Stimulated activated CD8-positive, alpha-beta memory T cell treated with anti-CD3 and anti-CD28 coated beads, Interleukin-15, amount 100 ng/mL, for 1 hour (primary cell): Measurements from ENCODE around the gene RRP15.
A peak's percentile ranks its signal among the peaks of the same experiment; 100 is the strongest.

Experiments
- DNase-seq: peaks from one replicate; pipeline ENCODE4 v3.0.0-alpha.2; 2020; ENCODE audit warnings: low read depth

The RRP15 gene

GRCh38 chr1:218284917-218285635, at the start of gene RRP15:
RRP15 (plus strand) TSS chr1:218285293; CDS start chr1:218285317, 24 bp downstream.
- DNase-seq = peak; percentile 76

- DNase-seq = no peak
These were observed 42.9 kb upstream of the RRP15 start for GRCh38 chr1:218242171-218242570.

GRCh38 chr1:218247339-218247738, 37.8 kb upstream of the RRP15 start:
- no peak for DNase-seq

GRCh38 chr1:218249338-218250140, 35.6 kb upstream of the RRP15 start:
- no peak for DNase-seq

- no peak for DNase-seq
These were observed 34.6 kb upstream of the RRP15 start for GRCh38 chr1:218250492-218250891.

GRCh38 chr1:218254296-218254946, 30.7 kb upstream of the RRP15 start:
- no peak for DNase-seq

- no peak for DNase-seq
These were observed 30.0 kb upstream of the RRP15 start for GRCh38 chr1:218255090-218255489.

GRCh38 chr1:218257371-218257770, 27.7 kb upstream of the RRP15 start:
- DNase-seq = no peak

GRCh38 chr1:218257971-218258370, 27.1 kb upstream of the RRP15 start:
- no peak for DNase-seq

- DNase-seq = no peak
These were observed 25.8 kb upstream of the RRP15 start for GRCh38 chr1:218259339-218259738.

GRCh38 chr1:218259800-218260199, 25.3 kb upstream of the RRP15 start:
- no peak for DNase-seq

- DNase-seq = no peak
These were observed 22.8 kb upstream of the RRP15 start for GRCh38 chr1:218262259-218262658.

GRCh38 chr1:218266356-218266755, 18.7 kb upstream of the RRP15 start:
- no peak for DNase-seq

- DNase-seq = no peak
These were observed 12.7 kb upstream of the RRP15 start for GRCh38 chr1:218272366-218272765.

GRCh38 chr1:218273762-218274479, 11.2 kb upstream of the RRP15 start:
- no peak for DNase-seq

- DNase-seq = no peak
These were observed 10.6 kb upstream of the RRP15 start for GRCh38 chr1:218274511-218274910.

GRCh38 chr1:218275823-218276222, 9.3 kb upstream of the RRP15 start:
- DNase-seq = no peak

GRCh38 chr1:218281285-218281684, 3.8 kb upstream of the RRP15 start:
- no peak for DNase-seq

- DNase-seq = no peak
These were observed 646 bp upstream of the RRP15 start for GRCh38 chr1:218284377-218284916.

GRCh38 chr1:218292515-218292914, 7.4 kb downstream of the RRP15 start:
- DNase-seq = no peak

- no peak for DNase-seq
These were observed 9.5 kb downstream of the RRP15 start for GRCh38 chr1:218294546-218294945.

GRCh38 chr1:218296162-218296561, 11.1 kb downstream of the RRP15 start:
- DNase-seq = no peak
